GM19043 (cell line): ENCODE data around the gene SHOX.

ENCODE experiments used
- ATAC-seq: cut with Tn5 transposase; IDR thresholded peaks from one replicate; pipeline ENCODE4 v1.9.1; 2021; ENCODE audit warnings: low read depth; ENCODE audit not compliant: unreplicated experiment

SHOX gene

DNA sequence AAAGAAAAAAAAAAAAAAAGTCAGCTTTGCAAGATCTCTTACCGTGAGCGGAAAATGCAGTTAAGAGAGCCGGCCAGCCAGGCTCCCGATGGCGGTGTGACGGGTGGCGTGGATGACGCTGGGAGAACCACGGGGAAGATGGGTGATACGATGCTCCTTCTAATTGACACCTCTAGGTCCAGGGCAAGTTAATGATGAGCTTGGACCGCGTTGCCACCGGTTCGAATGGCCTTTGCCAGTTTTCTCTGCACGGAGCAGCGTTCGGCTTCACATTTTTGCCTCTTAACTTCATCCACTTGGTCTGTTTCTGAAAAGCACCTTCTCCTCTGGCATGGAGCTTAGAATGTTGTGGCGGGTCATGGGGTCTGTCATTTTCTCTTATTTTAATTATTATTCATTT is 33.2 kb downstream of the SHOX start:
- no peak for ATAC-seq

- no peak for ATAC-seq
Measured at GRCh38 chrX:666762-667720, 36.5 kb downstream of the SHOX start.

DNA sequence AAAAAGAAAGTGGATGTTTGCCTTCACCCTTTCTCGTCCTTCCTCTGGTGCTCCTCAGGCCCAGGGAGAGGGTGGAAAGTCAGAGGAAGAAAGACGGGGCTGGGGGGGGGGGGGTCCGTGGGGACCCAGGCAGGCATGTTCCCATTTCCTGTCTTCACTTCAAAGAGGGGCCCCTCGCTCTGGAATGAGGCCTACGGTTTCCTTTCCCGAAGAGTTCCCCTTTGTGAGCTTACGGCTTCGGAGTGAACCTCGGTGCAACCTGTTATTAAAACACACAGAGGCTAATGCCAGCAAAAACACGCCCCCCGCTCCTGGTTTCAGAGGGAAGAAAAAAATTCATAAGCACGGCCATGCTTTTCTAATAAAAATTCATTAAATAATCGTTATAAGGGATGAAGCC is 40.1 kb downstream of the SHOX start:
- ATAC-seq, result no peak

DNA sequence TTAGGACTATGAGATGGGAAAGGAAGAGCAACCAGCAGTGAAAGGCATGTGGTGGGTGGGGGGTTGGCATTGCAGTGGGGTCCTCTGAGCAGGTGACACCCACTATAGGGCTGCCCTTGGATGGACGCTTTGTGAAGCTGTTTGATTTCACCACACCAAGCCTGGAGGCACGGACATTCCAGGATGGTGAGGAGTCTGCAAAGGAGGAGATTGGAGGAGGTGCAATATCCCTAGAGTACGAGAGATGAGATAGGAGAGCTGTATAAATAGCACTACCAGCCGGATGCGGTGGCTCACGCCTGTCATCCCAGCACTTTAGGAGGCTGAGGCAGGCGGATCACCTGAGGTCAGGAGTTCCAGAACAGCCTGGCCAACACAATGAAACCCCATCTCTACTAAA is 42.3 kb downstream of the SHOX start:
- no peak for ATAC-seq

DNA sequence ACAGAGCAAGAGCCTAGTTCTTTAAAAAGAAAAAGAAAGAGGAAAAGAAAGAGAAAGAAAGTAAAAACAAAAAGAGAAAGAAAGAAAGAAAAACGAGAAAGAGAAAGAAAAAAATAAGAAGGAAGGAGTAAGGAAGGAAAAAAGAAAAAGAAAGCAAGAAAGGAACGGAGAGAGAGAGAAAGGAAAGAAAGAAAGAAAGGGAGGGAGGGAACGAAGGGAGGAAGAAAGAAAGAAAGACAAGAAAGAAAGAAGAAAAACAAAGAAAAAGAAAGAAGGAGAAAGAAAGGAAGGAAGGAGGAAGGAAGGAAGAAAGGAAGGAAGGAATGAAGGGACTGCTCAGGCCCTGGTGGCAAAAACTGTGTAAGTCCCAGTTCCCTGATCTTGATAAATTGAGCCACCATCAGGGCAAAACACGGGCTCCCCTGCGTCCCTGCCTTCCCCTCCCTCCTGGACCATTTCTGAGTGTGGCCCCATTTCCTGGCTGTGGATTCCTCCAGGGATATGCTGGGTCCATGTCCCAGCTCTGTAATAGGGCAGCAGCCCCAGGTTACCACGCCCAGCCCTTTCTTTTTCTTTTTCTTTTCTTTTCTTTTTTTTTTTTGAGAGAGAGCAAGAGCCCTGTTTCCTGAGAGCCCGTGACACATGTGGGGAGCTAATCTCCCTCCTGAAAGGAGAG is 44.8 kb downstream of the SHOX start:
- no peak for ATAC-seq

DNA sequence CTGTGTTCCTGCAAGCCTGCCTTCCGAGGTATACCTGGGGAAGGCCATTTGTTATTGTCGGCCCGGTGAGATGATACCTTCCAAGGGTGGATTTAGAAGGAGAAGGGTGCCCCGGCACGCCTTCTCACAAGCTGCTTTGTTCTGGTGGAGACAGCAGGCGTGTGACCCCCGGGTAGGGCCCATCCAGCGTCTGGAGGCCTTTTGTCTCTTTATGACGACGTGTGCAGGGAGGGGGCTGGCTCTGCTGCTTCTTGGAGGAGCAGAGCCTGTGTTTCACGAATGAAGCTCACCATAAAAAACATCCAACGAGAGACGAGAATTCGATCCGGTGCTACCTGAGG is 45.3 kb downstream of the SHOX start:
- ATAC-seq, result no peak

GRCh38 chrX:677376-677775 is 46.8 kb downstream of the SHOX start:
- ATAC-seq, result no peak

GRCh38 chrX:679291-679979 is 48.8 kb downstream of the SHOX start:
- no peak for ATAC-seq

- ATAC-seq, result no peak
Measured at GRCh38 chrX:680062-680461, 49.5 kb downstream of the SHOX start.

DNA sequence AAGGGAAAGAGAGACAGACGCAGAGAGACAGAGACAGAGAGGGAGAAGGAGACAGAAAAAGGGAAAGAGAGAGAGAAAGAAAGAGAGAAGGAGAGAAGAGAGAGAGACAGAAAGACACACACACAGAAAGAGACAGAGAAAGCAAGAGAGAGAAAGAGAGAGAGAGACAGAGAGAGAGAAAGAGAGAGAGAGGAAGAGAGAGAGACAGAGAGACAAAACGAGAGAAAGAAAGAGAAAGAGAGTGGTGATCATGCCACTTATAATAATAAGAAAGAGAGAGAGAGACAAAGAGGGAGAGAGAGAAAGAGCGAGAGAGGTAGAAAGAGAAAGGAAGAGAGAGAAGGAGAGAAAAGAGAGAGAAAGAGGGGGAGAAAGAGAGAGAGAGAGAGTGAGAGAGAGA is 51.4 kb downstream of the SHOX start:
- no peak for ATAC-seq

DNA sequence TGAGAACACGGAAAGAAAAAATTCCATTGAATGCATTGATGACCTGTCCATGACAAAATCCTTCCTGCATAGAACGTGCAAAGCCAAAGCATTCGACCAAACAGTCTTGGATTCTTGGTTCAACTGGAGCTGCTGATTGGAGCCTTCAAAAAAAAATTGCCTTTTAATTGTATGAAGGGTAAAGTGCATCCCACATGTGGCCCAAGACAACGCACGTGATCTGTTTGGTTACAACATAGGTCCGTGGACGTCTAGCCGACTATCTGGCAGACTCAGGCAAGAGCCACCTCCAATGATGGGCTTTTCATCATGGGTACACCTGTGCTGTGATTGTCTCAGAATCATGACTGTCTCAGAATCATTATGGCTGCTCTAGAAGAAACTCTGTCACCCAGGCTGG is 52.3 kb downstream of the SHOX start:
- no peak for ATAC-seq

DNA sequence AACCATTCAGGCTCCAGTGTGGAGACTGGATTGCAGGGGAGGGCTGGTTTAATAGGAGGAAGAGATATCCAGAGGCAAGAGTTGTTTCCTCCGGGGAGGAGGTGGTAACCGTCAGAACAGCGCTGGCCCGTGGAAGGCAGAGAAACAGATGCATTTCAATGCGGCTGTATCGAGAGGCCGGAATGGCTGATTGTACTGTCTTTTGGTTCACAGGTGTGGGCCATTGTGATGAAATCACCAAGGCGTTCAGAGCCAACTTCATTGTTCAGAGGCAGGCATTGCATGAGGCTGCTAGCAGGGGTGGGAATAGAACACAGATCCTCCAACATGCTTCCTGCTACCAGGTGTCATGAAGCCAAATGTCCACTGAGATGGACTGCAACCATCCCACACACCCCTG is 53.0 kb downstream of the SHOX start:
- no peak for ATAC-seq

DNA sequence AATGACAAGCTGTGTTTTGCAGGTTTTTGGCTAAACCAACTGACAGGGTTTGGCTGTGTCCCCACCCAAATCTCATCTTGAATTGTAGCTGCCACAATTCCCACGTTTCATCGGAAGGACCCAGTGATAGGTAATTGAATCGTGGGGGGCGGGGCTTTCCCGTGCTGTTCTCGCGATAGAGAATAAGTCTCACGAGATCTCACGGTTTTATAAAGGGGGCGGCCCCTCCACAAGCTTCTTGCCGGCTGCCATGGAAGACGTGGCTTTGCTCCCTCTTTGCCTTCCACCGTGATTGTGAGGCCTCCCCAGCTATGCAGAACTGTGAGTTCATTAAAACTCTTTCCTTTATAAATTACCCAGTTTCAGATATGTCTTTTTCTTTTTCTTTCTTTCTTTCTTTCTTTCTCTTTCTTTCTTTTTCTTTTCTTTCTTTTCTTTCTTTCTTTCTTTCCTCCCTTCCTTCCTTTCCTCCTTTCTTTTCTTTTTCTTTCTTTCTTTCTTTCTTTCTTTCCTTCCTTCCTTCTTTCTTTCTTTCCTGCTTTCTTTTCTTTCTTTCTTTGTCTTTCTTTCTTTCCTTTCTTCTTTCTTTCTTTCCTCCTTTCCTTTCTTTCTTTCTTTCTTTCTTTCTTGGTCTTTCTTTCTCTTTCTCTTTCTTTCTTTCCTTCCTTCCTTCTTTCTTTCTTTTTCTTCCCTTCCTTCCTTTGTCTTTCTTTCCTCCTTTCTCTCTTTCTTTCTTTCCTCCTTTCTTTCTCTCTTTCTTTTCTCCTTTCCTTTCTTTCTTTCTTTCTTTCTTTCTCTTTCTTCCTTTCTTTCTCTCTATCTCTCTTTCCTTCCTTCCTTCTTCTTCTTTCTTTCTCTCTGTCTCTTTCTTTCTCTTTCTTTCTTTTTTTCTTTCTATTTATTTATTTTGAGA is 54.8 kb downstream of the SHOX start:
- ATAC-seq, result no peak

DNA sequence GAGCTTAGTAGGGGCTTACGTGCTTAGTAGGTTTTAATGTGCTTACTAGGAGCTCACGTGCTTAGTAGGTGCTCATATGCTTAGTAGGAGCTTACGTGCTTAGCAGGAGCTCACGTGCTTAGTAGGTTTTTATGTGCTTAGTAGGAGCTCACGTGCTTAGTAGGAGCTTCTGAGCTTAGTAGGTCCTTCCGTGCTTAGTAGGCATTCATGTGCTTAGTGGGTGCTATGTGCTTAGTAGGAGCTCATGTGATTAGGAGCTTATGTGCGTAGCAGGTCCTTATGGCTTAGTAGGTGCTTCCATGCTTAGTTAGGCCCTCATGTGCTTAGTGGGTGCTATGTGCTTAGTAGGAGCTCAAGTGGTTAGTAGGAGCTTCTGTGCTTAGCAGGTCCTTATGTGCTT is 59.4 kb downstream of the SHOX start:
- ATAC-seq, result no peak

- no peak for ATAC-seq
Measured at GRCh38 chrX:694800-695199, 64.2 kb downstream of the SHOX start.

GRCh38 chrX:698206-698605 is 67.6 kb downstream of the SHOX start:
- ATAC-seq, result no peak

GRCh38 chrX:700936-701335 is 70.3 kb downstream of the SHOX start:
- no peak for ATAC-seq

- ATAC-seq, result no peak
Measured at GRCh38 chrX:701673-702072, 71.1 kb downstream of the SHOX start.

DNA sequence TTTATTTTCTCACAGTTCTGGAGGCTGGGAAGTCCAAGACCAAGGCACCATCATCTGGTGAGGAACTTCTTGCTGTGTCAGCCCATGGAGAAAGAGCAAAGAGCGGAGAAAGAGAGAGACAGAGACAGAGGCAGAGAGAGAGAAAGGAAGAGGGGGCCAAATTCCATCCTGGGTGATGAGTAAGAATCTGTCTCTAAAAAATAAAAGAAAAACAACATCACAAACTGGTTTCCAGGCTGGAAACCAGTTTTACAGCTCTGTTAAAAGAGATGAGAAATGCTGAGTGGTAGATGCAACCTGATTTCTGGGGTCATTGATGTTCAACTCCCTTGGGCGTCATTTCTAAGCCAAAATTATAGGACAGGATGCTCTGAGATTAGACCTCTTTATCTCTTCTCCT is 72.9 kb downstream of the SHOX start:
- no peak for ATAC-seq

DNA sequence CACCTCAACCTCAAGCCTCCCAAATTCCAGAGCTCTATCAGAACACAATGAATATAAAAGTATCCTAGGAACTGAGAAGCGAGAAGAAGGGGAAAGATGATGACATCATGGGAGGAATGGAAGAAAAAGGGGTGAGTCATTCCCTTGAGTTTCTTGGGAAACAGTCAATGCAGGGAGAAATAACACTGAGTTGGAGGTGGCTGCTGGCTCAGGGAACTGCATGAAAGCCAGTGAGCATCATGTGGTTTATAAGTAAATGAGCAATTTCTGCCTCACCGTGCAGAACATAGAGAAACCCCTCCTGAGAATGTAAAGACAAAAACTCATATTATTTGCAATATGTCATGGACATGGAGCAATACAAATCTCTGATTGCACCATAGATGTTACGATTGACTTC is 73.3 kb downstream of the SHOX start:
- ATAC-seq, result no peak
